ENCODE measurements around the gene SPCS2.
A peak's percentile ranks its signal among the peaks of the same experiment; 100 is the strongest.
"Not testable (repeated sequence)": the region's sequence is repeated elsewhere in the genome, so short reads cannot be mapped to it uniquely, and the experiment has no call there.

The SPCS2 gene

GRCh38 chr11:75004215-75004614 is 55.1 kb downstream of the SPCS2 start:
- DNase-seq, result no peak

DNA sequence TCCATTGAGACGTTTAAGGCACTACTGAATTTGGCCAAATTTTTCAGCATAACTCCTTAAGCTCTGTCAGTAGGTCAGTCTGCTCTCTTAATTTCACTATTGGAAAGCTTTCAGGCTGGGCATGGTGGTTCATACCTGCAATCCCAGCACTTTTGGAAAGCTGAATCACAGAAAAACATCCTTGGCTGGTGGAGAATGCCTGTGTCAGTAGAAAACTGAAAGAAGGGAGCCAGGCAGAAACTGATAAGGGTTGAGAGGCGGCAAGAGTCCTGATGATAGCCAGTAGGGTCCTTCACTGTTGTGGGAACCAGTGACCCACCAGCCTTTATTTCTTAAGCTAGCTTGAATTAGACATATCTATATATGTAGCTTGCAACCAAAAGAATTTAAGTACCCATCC is 62.3 kb downstream of the SPCS2 start:
- DNase-seq, result no peak

DNA sequence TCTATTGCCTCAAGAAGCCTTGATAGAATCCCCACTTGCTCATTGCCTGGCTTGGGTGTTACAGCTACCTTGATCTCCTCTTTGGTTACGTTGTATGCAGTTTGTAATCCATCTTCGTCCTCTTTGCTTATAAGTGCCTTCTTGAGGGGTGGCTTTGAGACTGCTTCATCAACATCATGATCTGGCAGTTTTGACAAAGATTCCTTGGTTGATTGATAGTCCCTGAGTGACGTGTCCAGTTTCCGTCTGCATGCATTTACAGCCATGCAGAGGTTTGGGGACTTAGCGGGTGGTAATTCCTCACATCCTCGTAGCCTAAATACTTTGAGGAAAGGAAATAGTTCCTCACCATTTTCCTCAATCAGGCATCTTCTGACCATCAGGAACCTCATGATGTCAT is 62.8 kb downstream of the SPCS2 start:
- DNase-seq, result no peak

GRCh38 chr11:75013051-75013450 is 64.0 kb downstream of the SPCS2 start:
- DNase-seq, result no peak

DNA sequence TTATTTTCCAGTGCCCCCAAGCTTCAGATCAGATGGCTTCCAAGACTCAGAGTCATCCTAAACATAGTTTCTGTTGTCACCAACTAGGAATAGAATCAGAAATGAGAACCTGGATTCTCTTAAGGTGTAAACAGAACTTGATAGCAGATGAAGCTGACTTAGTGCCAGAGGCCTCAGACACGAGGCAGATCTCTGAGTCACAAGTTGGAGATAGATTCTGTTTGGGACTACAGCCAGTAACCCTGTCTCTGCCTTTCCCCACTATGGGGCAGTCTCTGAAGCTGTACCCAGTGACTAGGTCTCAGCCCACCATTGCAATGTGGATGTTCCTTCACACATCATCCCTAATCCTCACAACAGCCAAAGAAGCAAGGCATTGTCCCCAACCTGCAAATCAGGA is 65.1 kb downstream of the SPCS2 start:
- no peak for DNase-seq

DNA sequence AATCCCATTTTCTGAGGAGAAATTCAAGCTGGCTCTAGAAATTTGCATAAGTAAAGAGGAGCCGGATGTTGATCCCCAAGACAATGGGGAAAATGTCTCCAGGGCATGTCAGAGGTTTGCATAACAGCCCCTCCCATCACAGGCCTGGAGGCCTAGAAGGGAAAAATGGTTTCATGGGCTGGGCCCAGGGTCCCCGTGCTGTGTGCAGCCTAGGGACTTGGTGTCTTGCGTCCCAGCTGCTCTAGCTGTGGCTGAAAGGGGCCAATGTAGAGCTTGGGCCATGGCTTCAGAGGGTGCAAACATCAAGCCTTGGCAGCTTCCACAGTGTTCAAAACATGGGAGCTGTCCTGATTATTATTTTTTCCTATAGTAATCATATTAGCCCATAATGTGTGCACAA is 70.1 kb downstream of the SPCS2 start:
- not testable (repeated sequence) for DNase-seq

- DNase-seq, result not testable (repeated sequence)
Observed at GRCh38 chr11:75020328-75020727, 71.3 kb downstream of the SPCS2 start.

DNA sequence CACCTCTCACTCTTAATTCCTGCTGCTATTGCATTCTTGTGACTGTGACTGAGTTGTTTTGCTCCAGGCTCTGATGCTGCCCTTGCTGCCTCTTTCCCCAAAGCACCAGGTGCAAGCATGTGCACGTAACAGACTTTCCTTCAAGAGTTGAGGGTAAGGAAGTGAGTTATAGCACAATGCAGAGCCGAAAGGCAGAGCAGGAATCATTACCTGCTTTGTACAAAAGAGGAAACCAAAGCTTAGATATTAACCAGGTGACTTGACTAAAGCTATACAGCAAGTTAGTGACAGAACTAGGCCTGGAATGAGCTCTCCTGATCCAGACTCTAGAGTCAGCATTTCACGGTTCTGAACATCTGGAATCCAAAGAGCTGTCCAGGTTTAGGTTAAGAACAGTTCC is 73.2 kb downstream of the SPCS2 start:
- DNase-seq, result no peak

- DNase-seq, result peak; percentile 13
Observed at GRCh38 chr11:75022759-75023396, 73.8 kb downstream of the SPCS2 start.

GRCh38 chr11:75023446-75024067 is 74.5 kb downstream of the SPCS2 start:
- no peak for DNase-seq

DNA sequence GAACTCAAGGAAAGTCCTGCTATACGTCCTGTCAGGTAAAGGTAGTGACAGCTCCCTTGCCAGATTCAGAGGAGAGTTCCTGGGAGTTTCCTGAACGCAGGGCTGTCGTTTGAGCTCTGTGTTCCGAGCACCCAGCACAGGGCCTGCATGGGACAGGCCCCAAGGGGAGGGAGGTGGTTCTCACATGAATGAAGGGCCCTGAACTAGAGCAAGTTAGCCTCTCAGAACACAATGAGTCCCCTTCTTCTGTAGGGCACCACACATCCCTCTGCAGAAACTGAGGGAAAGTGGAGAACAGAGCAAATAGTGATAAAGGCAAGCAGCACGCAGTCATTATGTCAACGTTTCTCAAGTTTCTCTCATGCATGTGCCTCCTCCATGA is 75.0 kb downstream of the SPCS2 start:
- no peak for DNase-seq

- no peak for DNase-seq
Observed at GRCh38 chr11:75024764-75025211, 75.7 kb downstream of the SPCS2 start.

DNA sequence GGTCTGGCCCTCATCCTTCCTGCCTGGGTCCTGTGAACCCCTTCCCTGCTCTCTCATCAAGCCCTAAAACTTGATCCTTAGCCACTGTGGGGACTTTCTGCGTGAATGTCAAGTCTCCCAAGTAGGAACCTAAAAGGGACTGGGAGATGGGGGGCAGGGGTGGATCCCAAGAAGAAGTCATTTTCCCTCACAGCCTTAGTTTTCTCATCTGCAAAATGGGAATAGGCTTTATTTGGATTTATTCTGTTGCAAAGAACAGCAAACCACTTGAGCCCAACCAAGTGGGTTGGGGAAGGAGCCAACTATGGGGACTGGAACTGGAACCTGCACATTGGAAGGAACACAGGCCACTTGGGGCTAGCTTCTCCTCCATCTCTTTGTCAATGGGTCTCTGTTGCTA is 76.5 kb downstream of the SPCS2 start:
- no peak for DNase-seq

DNA sequence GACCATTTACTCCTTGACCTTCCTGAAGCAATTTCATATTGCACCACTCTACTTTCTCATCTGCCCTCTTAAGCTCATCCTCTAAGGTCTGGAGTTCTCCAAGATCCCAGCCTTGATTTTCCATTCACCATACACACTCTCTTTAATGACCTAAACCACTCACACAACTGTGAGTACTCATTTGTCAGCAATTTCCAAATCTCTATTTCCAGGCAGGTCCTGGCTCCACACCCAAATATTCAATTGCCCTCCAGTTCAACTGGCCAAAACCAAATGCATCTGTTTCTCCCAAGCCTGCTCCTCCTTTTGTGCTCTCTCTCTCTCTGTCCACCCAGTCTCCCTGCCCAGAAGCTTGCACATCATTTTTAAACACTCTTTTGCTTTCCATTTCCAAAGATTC is 79.3 kb downstream of the SPCS2 start:
- DNase-seq, result no peak

Data from NCI-H1417 treated with DMSO at 0.1 percent for 48 hours (cell line).